ENCODE data around the gene LRATD1. TPM values are rescaled to one million over a fixed set of nuclear protein-coding genes. Genes with fewer than 3 reads are reported as not detected.

The LRATD1 gene
- total RNA-seq, 1 donor from 2014 or later = 0.67 TPM

DNA sequence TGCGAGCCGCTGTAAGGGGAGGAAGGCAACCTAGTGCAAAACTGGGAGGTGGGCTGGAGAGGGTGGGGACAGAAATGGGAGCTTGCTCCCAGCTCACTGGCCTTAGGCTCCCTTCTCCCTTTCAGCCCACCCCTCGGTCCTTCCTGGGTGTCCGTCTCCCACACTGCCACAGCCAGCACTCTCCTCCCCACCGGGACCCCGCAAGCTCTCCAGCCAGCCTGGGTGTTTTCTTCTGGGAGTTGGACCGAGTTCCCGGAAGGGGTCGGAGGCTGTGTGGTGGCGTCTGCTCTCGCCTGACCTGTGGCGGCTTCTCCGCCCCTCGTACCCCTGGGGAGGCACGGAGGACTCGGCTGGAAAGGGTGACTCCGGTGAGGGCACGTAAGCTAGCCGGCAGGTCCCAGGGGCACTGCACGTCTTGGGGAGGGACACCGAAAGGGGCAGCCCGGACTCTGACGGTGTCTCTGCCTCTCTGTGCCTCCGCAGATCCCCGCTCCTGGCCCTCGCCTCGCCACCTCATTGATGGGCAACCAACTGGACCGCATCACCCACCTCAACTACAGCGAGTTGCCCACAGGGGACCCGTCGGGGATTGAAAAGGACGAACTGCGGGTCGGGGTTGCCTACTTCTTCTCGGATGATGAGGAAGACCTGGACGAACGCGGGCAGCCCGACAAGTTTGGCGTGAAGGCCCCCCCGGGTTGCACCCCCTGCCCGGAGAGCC lies 1.1 kb downstream of the LRATD1 start:
- DNase-seq (ENCODE audit: low spot score) = peak; percentile 89

DNA sequence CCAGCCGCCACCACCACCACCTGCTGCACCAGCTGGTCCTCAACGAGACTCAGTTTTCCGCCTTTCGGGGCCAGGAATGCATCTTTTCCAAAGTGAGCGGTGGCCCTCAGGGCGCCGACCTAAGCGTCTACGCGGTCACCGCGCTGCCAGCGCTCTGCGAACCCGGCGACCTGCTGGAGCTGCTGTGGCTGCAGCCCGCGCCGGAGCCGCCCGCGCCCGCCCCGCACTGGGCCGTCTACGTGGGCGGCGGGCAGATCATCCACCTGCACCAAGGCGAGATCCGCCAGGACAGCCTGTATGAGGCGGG lies 1.6 kb downstream of the LRATD1 start:
- no peak for DNase-seq (ENCODE audit: low spot score)

DNA sequence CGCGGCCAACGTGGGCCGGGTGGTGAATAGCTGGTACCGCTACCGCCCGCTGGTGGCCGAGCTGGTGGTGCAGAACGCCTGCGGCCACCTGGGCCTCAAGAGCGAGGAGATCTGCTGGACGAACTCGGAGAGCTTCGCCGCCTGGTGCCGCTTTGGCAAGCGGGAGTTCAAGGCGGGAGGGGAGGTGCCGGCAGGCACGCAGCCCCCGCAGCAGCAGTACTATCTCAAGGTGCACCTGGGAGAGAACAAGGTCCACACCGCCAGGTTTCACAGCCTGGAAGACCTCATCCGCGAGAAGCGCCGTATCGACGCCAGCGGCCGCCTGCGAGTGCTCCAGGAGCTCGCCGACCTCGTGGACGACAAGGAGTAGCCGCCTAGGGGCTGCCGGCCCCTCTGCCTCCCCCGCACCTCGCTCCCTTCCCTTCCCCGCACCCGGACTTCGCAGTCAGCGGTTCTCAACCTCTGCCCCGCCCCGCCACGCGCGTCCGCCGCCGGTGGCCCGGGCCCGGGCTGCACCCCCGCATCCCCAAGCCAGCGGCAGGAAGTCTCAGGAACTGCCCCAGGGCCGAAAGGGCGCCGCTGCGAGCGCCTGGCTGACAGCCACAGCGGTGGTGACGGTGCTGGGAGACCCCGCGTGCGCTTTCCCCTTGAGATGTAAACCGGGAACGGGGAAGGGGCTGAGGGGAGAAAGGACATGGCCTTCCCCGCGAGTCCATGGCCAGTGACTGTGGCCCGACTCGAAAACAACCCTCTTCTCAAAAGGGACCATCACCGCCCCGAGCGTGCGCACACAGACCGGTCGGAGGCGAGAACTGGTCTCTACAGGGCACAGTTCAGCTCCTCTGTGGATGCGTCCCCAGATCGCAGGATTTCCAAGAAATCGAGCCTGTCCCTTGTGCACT lies 2.2 kb downstream of the LRATD1 start:
- DNase-seq (ENCODE audit: low spot score) = peak; percentile 91

DNA sequence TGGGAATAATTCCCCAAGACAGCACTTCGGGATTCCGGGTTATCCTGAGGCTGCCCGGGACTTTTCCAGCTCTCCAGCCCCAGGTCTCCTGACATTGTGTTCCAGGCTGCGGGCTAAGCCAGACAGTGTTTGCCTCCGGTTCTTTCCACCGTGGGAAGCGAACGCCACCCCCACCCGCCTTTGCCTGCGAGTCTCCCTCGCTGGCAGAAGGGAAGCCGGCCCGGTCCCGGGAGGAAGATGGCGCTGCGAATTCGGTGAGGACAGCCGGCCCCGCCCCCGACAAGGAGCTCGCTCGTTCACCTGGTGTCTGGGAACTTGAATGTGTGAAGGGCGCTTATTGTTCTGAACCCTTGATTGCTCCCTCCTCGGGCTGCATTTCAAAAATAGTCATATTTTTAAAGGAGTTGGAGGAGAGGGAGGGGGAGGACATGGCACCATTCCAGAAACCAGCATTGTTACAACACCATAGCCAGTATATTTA lies 2.9 kb downstream of the LRATD1 start:
- peak; percentile 91 for DNase-seq (ENCODE audit: low spot score)

DNA sequence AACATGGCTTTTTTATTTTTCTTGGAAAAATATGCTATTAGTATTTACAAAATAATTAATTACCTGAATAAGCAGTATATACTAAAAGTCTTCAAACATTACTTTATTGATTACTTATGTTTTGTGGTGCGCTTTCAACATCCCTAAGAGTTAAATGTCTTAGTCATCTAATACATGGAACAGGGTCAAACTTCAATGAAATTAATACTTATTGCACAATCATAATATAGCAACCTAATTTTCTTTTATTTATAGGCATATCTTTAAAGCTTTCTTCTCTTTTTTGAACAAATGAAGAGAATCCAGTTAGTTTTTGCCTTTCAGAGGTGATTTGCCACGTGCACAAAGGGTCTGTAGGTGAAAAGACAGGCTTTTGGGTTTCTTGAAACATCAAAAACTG lies 6.0 kb downstream of the LRATD1 start:
- DNase-seq (ENCODE audit: low spot score) = no peak

DNA sequence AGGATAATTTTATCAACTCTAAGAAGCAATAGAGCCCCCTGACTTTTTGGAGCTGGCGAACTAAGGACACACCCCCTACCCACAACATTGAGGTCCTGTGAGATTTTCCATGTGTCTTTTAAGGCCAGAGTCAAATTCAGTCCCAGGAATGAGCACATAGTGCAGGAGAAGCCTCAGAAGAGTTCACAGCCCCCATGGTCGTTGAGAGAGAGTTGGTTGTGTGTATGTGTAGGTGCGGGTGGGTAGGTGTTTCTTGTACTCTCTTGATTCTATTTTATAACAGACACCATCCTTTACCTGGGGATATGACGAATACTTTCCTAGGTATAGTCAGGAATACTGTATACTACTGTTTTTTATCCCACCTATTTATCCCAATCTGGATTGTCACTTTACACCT lies 8.6 kb downstream of the LRATD1 start:
- DNase-seq (ENCODE audit: low spot score) = no peak

DNA sequence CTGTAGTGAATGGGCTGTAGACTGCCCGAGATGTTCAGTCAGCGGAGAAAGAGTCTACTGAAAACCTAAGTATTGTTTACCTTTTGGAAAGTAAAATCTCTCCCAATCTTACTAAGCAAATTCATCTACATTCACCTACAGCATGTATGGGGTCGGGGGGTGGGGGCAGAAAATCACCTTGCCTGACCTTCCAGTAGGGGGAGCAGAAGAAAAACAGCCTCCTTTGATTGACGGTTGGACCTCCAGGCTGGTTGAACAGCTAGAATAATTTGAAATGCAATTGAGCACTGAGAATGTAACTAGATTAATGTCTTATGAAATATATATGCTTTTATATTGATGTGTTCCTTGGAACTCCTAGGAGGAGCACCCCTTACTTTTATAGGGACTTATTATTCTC lies 10.0 kb downstream of the LRATD1 start:
- DNase-seq (ENCODE audit: low spot score) = no peak

DNA sequence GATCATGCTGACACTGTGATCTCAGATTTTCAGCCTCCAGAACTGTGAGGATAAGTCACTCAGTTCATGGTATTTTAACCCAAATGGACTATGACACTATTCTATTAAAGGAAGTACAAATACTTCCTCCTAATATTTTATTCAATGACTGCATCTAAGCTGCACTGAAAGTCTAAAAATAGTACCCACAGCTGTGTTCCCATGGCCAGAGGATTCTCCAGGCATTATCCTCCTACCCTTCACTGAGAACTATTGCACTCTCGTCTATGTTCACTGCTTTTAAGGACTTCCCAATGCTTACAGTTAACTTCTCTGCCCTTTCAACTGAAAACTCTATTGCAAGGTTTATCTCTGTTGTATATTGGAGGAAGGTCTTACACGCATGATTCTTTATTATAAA lies 15.2 kb downstream of the LRATD1 start:
- DNase-seq (ENCODE audit: low spot score) = no peak

DNA sequence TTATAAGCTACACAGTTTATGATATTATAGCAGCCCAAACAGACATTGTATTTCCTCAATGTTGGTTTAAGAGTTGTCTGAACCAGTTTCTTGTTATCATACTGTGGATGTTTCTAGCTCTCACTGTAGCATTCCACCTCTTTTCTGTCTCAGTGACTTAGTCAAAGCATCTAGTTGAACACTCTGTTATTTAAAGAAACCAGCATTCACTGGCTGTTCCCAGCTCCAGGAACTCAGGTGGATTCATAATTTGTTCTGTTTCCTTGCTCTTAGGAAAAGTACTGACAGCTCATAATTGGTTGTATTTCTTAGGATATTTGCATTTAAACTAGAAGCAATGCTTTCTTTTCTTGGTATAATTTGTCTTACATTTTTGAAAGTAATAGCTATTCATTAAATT lies 17.5 kb downstream of the LRATD1 start:
- DNase-seq (ENCODE audit: low spot score) = no peak

DNA sequence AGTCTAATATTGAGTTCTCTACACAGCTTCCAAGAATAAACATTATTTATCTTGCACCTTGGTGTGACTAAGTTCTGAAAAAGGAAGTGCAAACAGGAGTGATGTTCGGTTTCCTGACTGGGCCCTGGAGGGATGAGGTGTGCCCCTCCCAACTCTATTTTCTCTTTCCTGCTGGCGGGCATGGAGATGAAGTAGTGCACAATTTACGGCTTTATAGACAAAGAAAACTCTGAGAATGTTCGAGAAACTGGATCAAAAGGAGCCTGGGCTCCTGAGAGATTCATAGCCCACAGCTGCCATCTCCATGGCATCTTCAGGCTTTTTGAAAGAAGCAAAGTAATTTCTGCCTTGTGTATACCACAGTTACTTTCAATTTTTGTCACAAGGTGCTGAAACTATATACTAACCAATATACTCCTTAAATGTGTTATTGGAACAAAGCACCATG lies 22.3 kb downstream of the LRATD1 start:
- DNase-seq (ENCODE audit: low spot score) = no peak

DNA sequence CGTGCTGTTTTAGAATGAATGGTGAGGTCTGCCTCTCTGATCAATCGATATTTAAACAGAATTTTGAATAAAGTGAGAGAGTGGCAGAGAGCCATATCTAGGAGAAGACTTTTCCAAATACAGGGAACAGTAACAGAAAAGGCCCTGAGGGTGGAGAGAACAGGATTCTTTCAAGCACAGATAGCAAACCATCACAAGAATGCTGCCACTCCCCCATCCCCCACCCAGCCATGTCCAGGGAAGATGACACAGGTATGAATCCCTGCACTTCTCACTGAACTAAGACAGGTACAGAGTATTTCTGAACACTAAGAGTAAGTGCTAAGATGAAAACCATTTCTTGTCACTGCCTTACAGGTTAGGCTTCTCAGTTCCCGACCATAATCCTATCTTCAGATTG lies 23.6 kb downstream of the LRATD1 start:
- no peak for DNase-seq (ENCODE audit: low spot score)

DNA sequence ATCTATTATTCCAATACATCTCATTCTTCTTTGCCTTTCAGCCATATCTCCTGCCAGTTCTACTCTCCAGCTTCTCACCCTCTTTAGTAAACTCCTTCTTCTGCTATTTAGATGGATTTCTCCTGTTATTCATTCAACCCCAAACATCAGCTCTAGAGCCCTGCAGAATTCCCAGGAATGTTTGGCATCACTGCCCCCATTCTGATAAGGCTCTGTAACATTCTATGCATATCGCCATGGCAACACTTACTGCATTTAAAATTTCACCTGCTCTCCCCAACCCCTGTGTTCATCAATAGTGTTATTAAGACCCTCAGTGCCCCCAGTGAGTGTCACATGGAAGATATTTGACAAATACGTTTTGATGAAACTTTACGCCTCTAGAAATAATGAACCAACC lies 28.6 kb downstream of the LRATD1 start:
- no peak for DNase-seq (ENCODE audit: low spot score)

DNA sequence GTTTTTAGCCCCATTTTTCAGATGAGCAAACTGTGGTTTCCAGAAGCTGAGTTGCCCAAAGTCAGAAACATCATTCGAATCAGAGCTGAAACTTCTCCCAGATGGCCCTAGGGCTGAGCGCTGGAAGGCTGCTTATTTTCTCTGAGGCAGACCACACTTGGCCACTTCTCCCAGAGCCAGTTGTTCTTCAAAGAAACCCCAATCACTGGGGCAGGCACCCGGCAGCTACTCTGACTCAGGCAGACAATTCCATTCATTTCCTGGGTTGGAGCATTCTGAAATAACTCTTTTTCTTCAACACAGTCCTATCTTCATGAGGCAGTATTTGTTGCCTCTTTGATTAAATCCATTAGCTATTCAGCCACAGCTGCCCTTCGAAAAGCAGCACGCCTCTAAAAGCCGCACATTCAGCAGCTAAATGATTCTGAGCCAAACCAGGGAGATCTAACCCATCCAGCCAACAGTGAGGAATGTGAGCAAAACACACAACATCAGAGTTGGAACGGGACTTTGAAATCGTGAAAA lies 40.9 kb downstream of the LRATD1 start:
- DNase-seq (ENCODE audit: low spot score) = no peak

DNA sequence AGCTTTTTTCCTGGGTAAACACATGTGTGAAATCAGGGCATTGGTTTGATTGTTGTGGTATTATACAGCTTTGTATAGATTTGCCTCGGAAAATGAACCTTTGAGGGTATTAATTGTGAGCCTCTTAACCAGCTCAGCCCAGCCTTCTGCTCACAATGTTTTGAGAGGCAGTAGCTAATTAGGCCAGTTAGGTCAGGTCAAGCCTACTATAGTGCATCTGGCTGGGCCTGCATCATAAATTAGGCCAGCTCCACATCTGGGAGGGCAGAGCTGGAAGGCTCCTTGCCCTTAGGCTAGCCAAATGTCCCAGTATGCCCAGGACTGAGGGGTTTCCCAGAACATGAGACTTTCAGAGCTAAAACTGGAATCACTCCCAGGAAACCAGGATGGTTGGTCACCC lies 43.0 kb downstream of the LRATD1 start:
- DNase-seq (ENCODE audit: low spot score) = no peak

DNA sequence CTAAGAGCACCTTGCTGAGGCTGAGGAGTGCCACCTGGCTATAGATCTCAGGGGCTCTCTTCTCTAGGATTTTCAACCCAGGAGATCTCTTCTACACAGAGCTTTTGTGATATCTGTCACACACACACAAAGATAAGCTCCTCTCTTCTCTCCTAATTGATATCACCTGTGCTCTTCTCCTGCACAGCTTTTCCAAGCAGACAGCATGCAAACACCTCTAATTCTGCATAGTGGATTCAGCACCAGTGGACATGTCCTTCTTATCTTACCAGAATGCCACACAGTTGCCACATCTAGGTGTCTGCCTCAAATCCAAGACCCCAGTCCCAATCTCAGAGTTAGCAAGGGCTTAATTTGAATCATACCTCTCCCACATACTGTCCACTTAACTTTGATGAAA lies 43.9 kb downstream of the LRATD1 start:
- DNase-seq (ENCODE audit: low spot score) = no peak

DNA sequence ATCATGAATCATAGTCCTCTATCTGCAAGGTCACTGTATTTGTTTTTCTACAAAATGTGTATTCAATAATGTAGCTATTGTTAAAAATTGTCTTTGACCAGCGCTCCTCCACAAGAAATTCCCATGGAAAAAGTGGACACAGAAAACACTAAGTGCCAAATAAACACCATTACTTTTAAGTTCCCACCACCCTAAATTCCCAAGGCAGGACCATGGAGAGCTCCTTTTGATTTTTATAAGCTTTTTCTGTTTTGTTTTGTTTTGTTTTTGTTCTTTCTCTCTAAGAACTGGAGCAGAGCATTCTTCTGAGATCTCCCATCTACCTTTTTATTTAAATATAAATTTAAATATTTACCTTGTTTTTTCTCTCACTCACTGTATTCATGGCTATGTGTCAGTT lies 44.5 kb downstream of the LRATD1 start:
- DNase-seq (ENCODE audit: low spot score) = no peak

DNA sequence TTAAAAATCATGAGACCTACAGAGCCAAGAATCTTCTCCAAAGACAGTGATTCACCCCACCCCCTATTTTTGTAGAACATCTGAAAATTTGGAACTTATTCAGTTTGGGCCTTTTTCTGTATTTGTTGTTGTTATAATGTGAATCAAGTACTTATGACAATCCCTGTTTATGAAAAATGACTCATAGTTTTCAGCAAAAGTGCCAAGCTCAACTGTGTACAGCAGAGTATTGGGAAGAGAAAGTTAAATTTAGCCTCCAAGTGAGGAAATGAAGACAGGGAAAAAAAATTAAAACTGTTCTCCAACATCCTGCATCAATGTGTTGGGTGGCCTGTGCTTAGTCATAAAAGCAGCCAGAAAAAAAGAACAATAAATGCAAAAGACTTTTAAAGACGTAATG lies 46.2 kb downstream of the LRATD1 start:
- no peak for DNase-seq (ENCODE audit: low spot score)

DNA sequence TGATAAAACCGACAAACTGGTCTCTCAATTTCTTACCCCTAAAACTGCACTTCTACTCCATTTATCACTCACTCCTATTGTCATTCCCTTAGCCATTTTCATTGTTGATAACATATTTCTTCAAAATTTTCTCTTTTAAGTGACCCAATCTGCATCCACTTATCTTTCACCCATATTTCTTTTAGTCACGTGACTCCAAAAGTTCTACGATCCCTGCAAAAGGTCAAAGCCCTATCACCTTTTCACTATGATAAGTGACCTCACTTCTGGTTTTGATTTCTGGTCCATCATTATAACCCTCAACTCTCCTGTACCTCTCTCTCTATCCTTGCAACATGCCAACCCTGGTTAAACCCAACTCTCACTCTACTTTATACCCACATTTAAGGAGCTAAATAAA lies 49.1 kb downstream of the LRATD1 start:
- DNase-seq (ENCODE audit: low spot score) = no peak
